ENCODE data around the gene ASIC4.

DNA sequence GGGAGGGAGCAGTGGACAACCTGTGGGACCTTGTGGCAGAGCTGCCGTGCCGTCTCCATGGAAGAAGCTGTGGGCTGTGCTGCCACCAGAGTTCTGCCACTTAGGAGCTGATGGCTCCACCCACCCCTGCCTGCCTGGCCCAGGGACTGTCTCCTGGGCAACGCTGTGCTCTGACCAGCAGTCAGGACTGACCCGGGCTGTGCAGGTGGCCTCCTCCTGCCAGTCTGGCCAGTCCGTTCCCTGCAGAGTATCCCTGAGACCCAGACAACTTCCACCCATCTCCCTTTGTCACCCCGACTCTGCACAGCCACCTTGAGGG, 12.8 kb downstream of the ASIC4 start:
- TF ChIP-seq POLR2A (IDR thresholded peaks at IDR 0.05; ENCODE audit: low read depth, low read length) (no peak), CTCF (conservative IDR thresholded peaks at IDR 0.05; ENCODE audit: low read depth, low read length) (no peak), MXI1 (IDR thresholded peaks at IDR 0.05; ENCODE audit: borderline replicate concordance, low read depth, low read length) (no peak), CEBPB (IDR thresholded peaks at IDR 0.05; ENCODE audit: low read depth, low read length) (no peak), RFX5 (IDR thresholded peaks at IDR 0.05; ENCODE audit: low read depth, low read length) (no peak)
